Urothelium cell line (cell line): ENCODE results near the gene SELENBP1.

Experiments used
- DNase-seq: peaks from one replicate; pipeline ENCODE4 v3.0.0; 2011; ENCODE audit warnings: low spot score, mixed read lengths
- FAIRE-seq: peaks from 2 replicates; lab custom pipeline; 2011; peaks lifted over from hg19 to GRCh38; lab: Jason Lieb, UNC

SELENBP1 gene

GRCh38 chr1:151346082-151346768 is 26.3 kb downstream of the SELENBP1 start:
- no peak for FAIRE-seq
- no peak for DNase-seq

GRCh38 chr1:151344291-151344690 is 28.2 kb downstream of the SELENBP1 start:
- FAIRE-seq (no peak), DNase-seq (no peak)

GRCh38 chr1:151343587-151343986 is 28.9 kb downstream of the SELENBP1 start:
- FAIRE-seq (no peak), DNase-seq (no peak)

- FAIRE-seq (no peak), DNase-seq (no peak)
These were observed 29.9 kb downstream of the SELENBP1 start for GRCh38 chr1:151342569-151342968.

GRCh38 chr1:151342021-151342420 is 30.5 kb downstream of the SELENBP1 start:
- no peak for DNase-seq
- FAIRE-seq: no peak

- peak; percentile 42 for FAIRE-seq
- peak; percentile 64 for DNase-seq
These were observed 31.4 kb downstream of the SELENBP1 start for GRCh38 chr1:151340870-151341754.

- DNase-seq (no peak), FAIRE-seq (no peak)
These were observed 35.9 kb downstream of the SELENBP1 start for GRCh38 chr1:151336556-151336955.

GRCh38 chr1:151334822-151335221 is 37.7 kb downstream of the SELENBP1 start:
- FAIRE-seq: no peak
- no peak for DNase-seq

- FAIRE-seq (no peak), DNase-seq (peak; percentile 23)
These were observed 44.4 kb downstream of the SELENBP1 start for GRCh38 chr1:151327903-151328674.

- FAIRE-seq (no peak), DNase-seq (peak; percentile 96)
These were observed 45.1 kb downstream of the SELENBP1 start, which contains the start of gene PI4KB for GRCh38 chr1:151327223-151327902. PI4KB (minus strand) TSS chr1:151327416; CDS start chr1:151316481, 10,935 bp downstream.

GRCh38 chr1:151326619-151327222 is 45.8 kb downstream of the SELENBP1 start:
- no peak for FAIRE-seq
- peak; percentile 42 for DNase-seq

- no peak for DNase-seq
- no peak for FAIRE-seq
These were observed 46.7 kb downstream of the SELENBP1 start for GRCh38 chr1:151325646-151326429.

GRCh38 chr1:151325231-151325630 is 47.3 kb downstream of the SELENBP1 start:
- no peak for FAIRE-seq
- DNase-seq: no peak

GRCh38 chr1:151324390-151324930 is 48.0 kb downstream of the SELENBP1 start:
- FAIRE-seq (no peak), DNase-seq (no peak)

GRCh38 chr1:151318975-151319374 is 53.5 kb downstream of the SELENBP1 start:
- FAIRE-seq (no peak), DNase-seq (no peak)

- DNase-seq: no peak
- no peak for FAIRE-seq
These were observed 56.8 kb downstream of the SELENBP1 start for GRCh38 chr1:151315565-151316235.
